CD4-positive, alpha-beta T cell (primary cell): ENCODE results near the gene NFE2L2. TPM values are rescaled to one million over a fixed set of nuclear protein-coding genes. Genes with fewer than 3 reads are reported as not detected.
"Not testable (repeated sequence)": the region's sequence is repeated elsewhere in the genome, so short reads cannot be mapped to it uniquely, and the experiment has no call there.

Experiments used
- ATAC-seq: fragments of 200-7000 bp; cut with Tn5 transposase; one replicate; pipeline ENCODE4 v1.10.0; 2022; ENCODE audit warnings: mild to moderate bottlenecking; ENCODE audit not compliant: poor library complexity
- CTCF ChIA-PET: fragments of 350-600 bp; sonication (Branson Sonifier 250); formaldehyde crosslinking; loops from one replicate; lab custom pipeline; 2021; ENCODE audit warnings: antibody characterized with exemption, inconsistent platforms; lab: Charles Lee
- POLR2A ChIA-PET: fragments of 350-600 bp; sonication (Branson Sonifier 250); formaldehyde crosslinking; loops from one replicate; lab custom pipeline; 2021; ENCODE audit warnings: antibody characterized with exemption, inconsistent platforms; lab: Charles Lee
- DNase-seq, 14 experiments: peaks; one replicate each; pipeline ENCODE4 v3.0.0-alpha.2; 2013 to 2020; ENCODE audit warnings: mixed read lengths in 2 of 14
- H3K27ac ChIP-seq, 2 donors: one replicate each; pipeline versions ENCODE4 v1.5.1 to v1.7.0; 2013; ENCODE audit warnings: low read length in 2 of 2, low read depth in 1 of 2, mild to moderate bottlenecking in 1 of 2
- H3K27me3 ChIP-seq, 2 experiments: 1 replicate in 1 of 2; 2 replicates in 1 of 2; pipeline versions ENCODE4 v1.6.1 to v1.7.0; 2013; ENCODE audit warnings: low read length in 2 of 2, control low read depth in 1 of 2, mild to moderate bottlenecking in 1 of 2, moderate library complexity in 1 of 2; ENCODE audit not compliant: insufficient read depth in 2 of 2, control insufficient read depth in 1 of 2
- H3K36me3 ChIP-seq: one replicate; pipeline ENCODE4 v1.6.1; 2013; ENCODE audit warnings: low read length, control low read depth; ENCODE audit not compliant: insufficient read depth
- H3K4me1 ChIP-seq: one replicate; pipeline ENCODE4 v1.6.1; 2013; ENCODE audit warnings: low read length, control low read depth; ENCODE audit not compliant: insufficient read depth
- H3K4me3 ChIP-seq: one replicate; pipeline ENCODE4 v1.5.1; 2013; ENCODE audit warnings: mild to moderate bottlenecking, low read length, moderate library complexity
- H3K9me3 ChIP-seq, 2 experiments: 1 replicate in 1 of 2; 2 replicates in 1 of 2; pipeline versions ENCODE4 v1.6.1 to v1.7.0; 2013; ENCODE audit warnings: low read length in 2 of 2, mild to moderate bottlenecking in 2 of 2, control low read depth in 1 of 2, moderate library complexity in 1 of 2; ENCODE audit not compliant: control insufficient read depth in 1 of 2, insufficient read depth in 1 of 2
- H3K27ac Mint-ChIP-seq: one replicate; pipeline ENCODE4 v1.8.0; 2020; ENCODE audit warnings: mixed read lengths
- H3K27me3 Mint-ChIP-seq: one replicate; pipeline ENCODE4 v1.8.0; 2021; ENCODE audit warnings: mixed read lengths
- H3K36me3 Mint-ChIP-seq: one replicate; pipeline ENCODE4 v1.8.0; 2021; ENCODE audit warnings: low read depth, mixed read lengths
- H3K4me1 Mint-ChIP-seq: one replicate; pipeline ENCODE4 v1.8.0; 2021; ENCODE audit warnings: low read depth, mixed read lengths
- H3K4me3 Mint-ChIP-seq: one replicate; pipeline ENCODE4 v1.8.0; 2020; ENCODE audit warnings: mild to moderate bottlenecking, mixed read lengths
- H3K9me3 Mint-ChIP-seq: one replicate; pipeline ENCODE4 v1.8.0; 2020; ENCODE audit warnings: mixed read lengths
- intact Hi-C, 2 experiments: fragments of 100-400 bp; cut with DNase I in 1 of 2; cut with micrococcal nuclease in 1 of 2; formaldehyde crosslinking; loops; one replicate each; pipeline versions ENCODE4 v1.15.1 to v1.9.0; 2023 to 2025; cut with DNase I, micrococcal nuclease
- total RNA-seq, 174 experiments: library from RNA in 2 of 174; stranded (reverse) in 2 of 174; gene quantifications; one replicate each; pipeline ENCODE4 v1.2.3 and lab custom pipeline; 2021 to 2026
- TF ChIP-seq, protein P1 (sequence below): fragments of 200-600 bp; IDR thresholded peaks from one replicate; pipeline ENCODE4 v1.8.0; 2022; ENCODE audit warnings: antibody characterized with exemption, mild to moderate bottlenecking

The NFE2L2 gene
- total RNA-seq, 2 experiments from 2014 or later, result 53.3 to 57.8 TPM

DNA sequence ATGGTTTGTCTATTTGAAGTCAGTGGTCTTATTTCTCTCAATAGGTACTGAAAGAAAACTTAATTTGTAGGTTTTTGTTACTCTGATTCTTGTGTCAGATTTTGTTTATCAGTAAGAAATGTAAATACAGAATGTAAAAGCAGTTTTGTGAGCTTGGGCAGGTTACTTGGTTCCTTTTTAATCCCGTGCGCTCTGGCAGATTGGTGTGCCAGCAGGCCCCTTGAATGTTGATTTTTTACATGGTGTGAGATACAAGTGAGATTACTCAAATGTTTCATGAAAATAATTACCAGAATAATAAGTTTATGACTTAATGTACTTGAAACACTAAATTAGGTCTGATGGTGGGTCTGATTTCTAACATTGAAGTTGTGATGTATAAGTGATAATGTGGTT, 38.6 kb downstream of the NFE2L2 start:
- POLR2A ChIA-PET, result interaction anchor here (1.2 to 10.4 kb wide), 5 partner anchors 14 to 61 kb away, joined by 4 to 141 read pairs (median 4); partner anchors contain the start of genes HNRNPA3 and NFE2L2
- H3K4me3 Mint-ChIP-seq, result no peak overlapping the region

DNA sequence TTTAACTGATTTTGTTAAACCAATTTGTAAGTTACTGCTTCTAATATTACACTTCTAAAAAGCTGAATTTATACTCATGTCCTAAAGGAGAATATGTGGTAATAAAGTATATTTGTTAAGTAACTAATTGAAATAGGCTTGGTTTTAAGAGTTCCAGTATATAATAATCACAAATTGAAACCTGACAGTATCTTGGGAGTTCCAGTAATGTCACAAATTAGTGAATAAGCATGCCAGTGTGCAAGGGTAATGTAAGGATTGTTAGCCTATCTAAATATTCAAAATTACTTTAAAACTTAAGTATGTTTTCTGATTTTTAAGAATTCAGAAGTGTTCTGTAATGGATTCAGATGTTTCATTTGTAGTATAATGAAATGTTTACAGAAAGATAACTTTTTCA, 41.1 kb downstream of the NFE2L2 start:
- H3K27ac Mint-ChIP-seq, H3K4me3 Mint-ChIP-seq, H3K27me3 ChIP-seq, CTCF ChIA-PET, intact Hi-C loops, ATAC-seq, H3K9me3 Mint-ChIP-seq, DNase-seq, H3K27ac ChIP-seq, H3K4me3 ChIP-seq, H3K9me3 ChIP-seq, H3K4me1 ChIP-seq, H3K27me3 Mint-ChIP-seq: not testable (repeated sequence)
- Mint-ChIP-seq H3K36me3 (peaks cover 78% of the 10 kb centered on the region), H3K4me1 (peaks cover 61% of the 10 kb centered on the region)
- H3K36me3 ChIP-seq, result peaks cover 57% of the 10 kb centered on the region
- POLR2A ChIA-PET, result interaction anchor here (2.3 kb wide), 1 partner anchor 42 kb away, joined by 12 read pairs; the partner anchor contains the start of gene NFE2L2

More for the DNA sequence above, 38.6 kb downstream of the NFE2L2 start:
- Histone ChIP-seq H3K4me3 (no peak overlapping the region), H3K27ac (no peak overlapping the region), H3K4me1 (no peaks in the 10 kb centered on the region), H3K9me3 (no peaks in the 10 kb centered on the region), H3K27me3 (no peaks in the 10 kb centered on the region), H3K36me3 (peaks cover 51% of the 10 kb centered on the region)
- CTCF ChIA-PET, result interaction anchor here (1.2 to 2.3 kb wide), 3 partner anchors 14 to 39 kb away, joined by 3 to 12 read pairs (median 3); no protein-coding TSS in a partner anchor
- Mint-ChIP-seq H3K27me3 (no peaks in the 10 kb centered on the region), H3K9me3 (no peaks in the 10 kb centered on the region), H3K4me1 (peaks cover 61% of the 10 kb centered on the region), H3K27ac (peak overlapping the region; percentile 62), H3K36me3 (peaks cover 74% of the 10 kb centered on the region)
- TF ChIP-seq, protein P1, sequence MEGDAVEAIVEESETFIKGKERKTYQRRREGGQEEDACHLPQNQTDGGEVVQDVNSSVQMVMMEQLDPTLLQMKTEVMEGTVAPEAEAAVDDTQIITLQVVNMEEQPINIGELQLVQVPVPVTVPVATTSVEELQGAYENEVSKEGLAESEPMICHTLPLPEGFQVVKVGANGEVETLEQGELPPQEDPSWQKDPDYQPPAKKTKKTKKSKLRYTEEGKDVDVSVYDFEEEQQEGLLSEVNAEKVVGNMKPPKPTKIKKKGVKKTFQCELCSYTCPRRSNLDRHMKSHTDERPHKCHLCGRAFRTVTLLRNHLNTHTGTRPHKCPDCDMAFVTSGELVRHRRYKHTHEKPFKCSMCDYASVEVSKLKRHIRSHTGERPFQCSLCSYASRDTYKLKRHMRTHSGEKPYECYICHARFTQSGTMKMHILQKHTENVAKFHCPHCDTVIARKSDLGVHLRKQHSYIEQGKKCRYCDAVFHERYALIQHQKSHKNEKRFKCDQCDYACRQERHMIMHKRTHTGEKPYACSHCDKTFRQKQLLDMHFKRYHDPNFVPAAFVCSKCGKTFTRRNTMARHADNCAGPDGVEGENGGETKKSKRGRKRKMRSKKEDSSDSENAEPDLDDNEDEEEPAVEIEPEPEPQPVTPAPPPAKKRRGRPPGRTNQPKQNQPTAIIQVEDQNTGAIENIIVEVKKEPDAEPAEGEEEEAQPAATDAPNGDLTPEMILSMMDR, result no peak
- DNase-seq (no peak), ATAC-seq (no peak)
- intact Hi-C loops, result loop anchor here in 1 of 2 experiments (5.0 kb wide), 1 partner anchor 36 kb away; the partner anchor contains the start of gene NFE2L2

DNA sequence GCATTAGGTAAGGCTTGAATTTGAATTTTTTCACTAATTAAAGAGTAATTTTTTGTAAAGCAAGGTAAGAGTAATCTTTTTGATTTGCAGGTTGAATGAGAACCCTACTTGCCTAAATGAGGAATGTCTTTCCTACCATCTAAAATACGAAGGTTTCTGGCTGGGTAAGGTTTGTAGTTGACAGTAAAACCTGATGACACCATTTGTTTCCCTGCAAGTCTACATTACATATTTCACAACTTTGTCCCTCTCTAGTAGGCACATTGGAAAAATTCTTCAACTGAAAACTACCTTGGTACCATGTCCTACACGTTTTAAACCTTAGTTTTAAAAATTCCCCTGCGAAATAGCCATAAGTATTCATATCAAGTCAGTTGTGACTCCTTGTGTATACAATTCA, 42.6 kb downstream of the NFE2L2 start:
- Mint-ChIP-seq H3K27me3 (no peaks in the 10 kb centered on the region), H3K27ac (peak overlapping the region; percentile 22), H3K4me3 (no peak overlapping the region), H3K4me1 (peaks cover 62% of the 10 kb centered on the region), H3K36me3 (peaks cover 85% of the 10 kb centered on the region), H3K9me3 (no peaks in the 10 kb centered on the region)
- intact Hi-C loops, result loop anchor here in 1 of 2 experiments (1.0 kb wide), 1 partner anchor 9 kb away; no protein-coding TSS in a partner anchor
- TF ChIP-seq, protein P1, result no peak
- no peaks in the 10 kb centered on the region for H3K27me3 ChIP-seq
- H3K36me3 ChIP-seq, result peaks cover 71% of the 10 kb centered on the region
- POLR2A ChIA-PET, result interaction anchor here (0.8 to 2.8 kb wide), 6 partner anchors 8 to 57 kb away, joined by 3 to 17 read pairs (median 9); partner anchors contain the start of genes HNRNPA3 and NFE2L2
- peaks cover 10% of the 10 kb centered on the region for H3K4me1 ChIP-seq
- CTCF ChIA-PET, result interaction anchor here (1.6 kb wide), 1 partner anchor 42 kb away, joined by 3 read pairs; no protein-coding TSS in a partner anchor
- no peaks in the 10 kb centered on the region for H3K9me3 ChIP-seq
- ATAC-seq (no peak), DNase-seq (no peak)
- no peak overlapping the region for H3K27ac ChIP-seq
- no peak overlapping the region for H3K4me3 ChIP-seq
